Stimulated activated CD4-positive, alpha-beta T cell treated with anti-CD3 and anti-CD28 coated beads, Interleukin-4, amount 100 ng/mL, for 1 hour (primary cell): Measurements from ENCODE around the gene KCNH5.

Experiments used
- DNase-seq: peaks from one replicate; pipeline ENCODE4 v3.0.0-alpha.2; 2020

KCNH5 gene

GRCh38 chr14:63045234-63045611, at the start of gene KCNH5:
Gene KCNH5, minus strand, starts transcription at chr14:63045458. Its CDS starts 272 bp downstream, at chr14:63045186.
- DNase-seq: peak; percentile 5

GRCh38 chr14:63091394-63091996, 46.2 kb upstream of the KCNH5 start:
- no peak for DNase-seq

GRCh38 chr14:63088865-63089264, 43.6 kb upstream of the KCNH5 start:
- DNase-seq: no peak

- no peak for DNase-seq
Measured at GRCh38 chr14:63078569-63078968, 33.3 kb upstream of the KCNH5 start.

GRCh38 chr14:63076488-63076887, 31.2 kb upstream of the KCNH5 start:
- no peak for DNase-seq

- DNase-seq: no peak
Measured at GRCh38 chr14:63055631-63056030, 10.4 kb upstream of the KCNH5 start.

- no peak for DNase-seq
Measured at GRCh38 chr14:63051992-63052391, 6.7 kb upstream of the KCNH5 start.

GRCh38 chr14:63051301-63051700, 6.0 kb upstream of the KCNH5 start:
- DNase-seq: no peak

GRCh38 chr14:63050694-63051093, 5.4 kb upstream of the KCNH5 start:
- DNase-seq: no peak

GRCh38 chr14:63046339-63047268, 1.3 kb upstream of the KCNH5 start:
- no peak for DNase-seq

- DNase-seq: no peak
Measured at GRCh38 chr14:63045612-63046320, 508 bp upstream of the KCNH5 start.

- no peak for DNase-seq
Measured at GRCh38 chr14:63039866-63040265, 5.4 kb downstream of the KCNH5 start.

GRCh38 chr14:63032641-63033040, 12.6 kb downstream of the KCNH5 start:
- no peak for DNase-seq

GRCh38 chr14:63032076-63032475, 13.2 kb downstream of the KCNH5 start:
- no peak for DNase-seq

- no peak for DNase-seq
Measured at GRCh38 chr14:63030113-63030512, 15.1 kb downstream of the KCNH5 start.

- no peak for DNase-seq
Measured at GRCh38 chr14:63027719-63028118, 17.5 kb downstream of the KCNH5 start.

- no peak for DNase-seq
Measured at GRCh38 chr14:63026491-63026890, 18.8 kb downstream of the KCNH5 start.

- no peak for DNase-seq
Measured at GRCh38 chr14:63014621-63015020, 30.6 kb downstream of the KCNH5 start.

GRCh38 chr14:63012171-63012570, 33.1 kb downstream of the KCNH5 start:
- DNase-seq: no peak

GRCh38 chr14:63011623-63012022, 33.6 kb downstream of the KCNH5 start:
- DNase-seq: no peak

GRCh38 chr14:63009495-63009894, 35.8 kb downstream of the KCNH5 start:
- DNase-seq: no peak

- DNase-seq: no peak
Measured at GRCh38 chr14:63006531-63006930, 38.7 kb downstream of the KCNH5 start.

- no peak for DNase-seq
Measured at GRCh38 chr14:62994096-62994495, 51.2 kb downstream of the KCNH5 start.

GRCh38 chr14:62988967-62989366, 56.3 kb downstream of the KCNH5 start:
- DNase-seq: no peak
